ENCODE measurements around the gene INS.

INS gene

GRCh38 chr11:2149864-2150847, 10.9 kb downstream of the INS start:
- no peak for DNase-seq (ENCODE audit: extremely low read depth in 1 of 2, low read depth in 1 of 2)

- no peak for DNase-seq (ENCODE audit: extremely low read depth in 1 of 2, low read depth in 1 of 2)
Observed at GRCh38 chr11:2149460-2149859, 11.5 kb downstream of the INS start.

- DNase-seq (ENCODE audit: extremely low read depth in 1 of 2, low read depth in 1 of 2) = no peak
Observed at GRCh38 chr11:2148595-2148994, 12.4 kb downstream of the INS start.

- no peak for DNase-seq (ENCODE audit: extremely low read depth in 1 of 2, low read depth in 1 of 2)
Observed at GRCh38 chr11:2147391-2147790, 13.6 kb downstream of the INS start.

- DNase-seq (ENCODE audit: extremely low read depth in 1 of 2, low read depth in 1 of 2) = no peak
Observed at GRCh38 chr11:2146051-2146450, 15.0 kb downstream of the INS start.

- no peak for DNase-seq (ENCODE audit: extremely low read depth in 1 of 2, low read depth in 1 of 2)
Observed at GRCh38 chr11:2144544-2145248, 16.3 kb downstream of the INS start.

- no peak for DNase-seq (ENCODE audit: extremely low read depth in 1 of 2, low read depth in 1 of 2)
Observed at GRCh38 chr11:2143799-2144543, 17.0 kb downstream of the INS start.

GRCh38 chr11:2143477-2143798, 17.6 kb downstream of the INS start:
- no peak for DNase-seq (ENCODE audit: extremely low read depth in 1 of 2, low read depth in 1 of 2)

- no peak for DNase-seq (ENCODE audit: extremely low read depth in 1 of 2, low read depth in 1 of 2)
Observed at GRCh38 chr11:2142762-2143202, 18.2 kb downstream of the INS start.

GRCh38 chr11:2142300-2142759, 18.7 kb downstream of the INS start:
- no peak for DNase-seq (ENCODE audit: extremely low read depth in 1 of 2, low read depth in 1 of 2)

GRCh38 chr11:2140411-2141400, 20.3 kb downstream of the INS start:
- DNase-seq (ENCODE audit: extremely low read depth in 1 of 2, low read depth in 1 of 2) = no peak

- DNase-seq (ENCODE audit: extremely low read depth in 1 of 2, low read depth in 1 of 2) = no peak
Observed at GRCh38 chr11:2139621-2140337, 21.2 kb downstream of the INS start.

GRCh38 chr11:2139123-2139521, 21.9 kb downstream of the INS start, which contains the start of gene IGF2:
Gene IGF2, minus strand, starts transcription at chr11:2139389. Its CDS starts 3,866 bp downstream, at chr11:2135523.
- DNase-seq (ENCODE audit: extremely low read depth in 1 of 2, low read depth in 1 of 2) = no peak

GRCh38 chr11:2138431-2139122, 22.4 kb downstream of the INS start:
- no peak for DNase-seq (ENCODE audit: extremely low read depth in 1 of 2, low read depth in 1 of 2)

- no peak for DNase-seq (ENCODE audit: extremely low read depth in 1 of 2, low read depth in 1 of 2)
Observed at GRCh38 chr11:2138068-2138430, 23.0 kb downstream of the INS start.

GRCh38 chr11:2137202-2138067, 23.6 kb downstream of the INS start:
- DNase-seq (ENCODE audit: extremely low read depth in 1 of 2, low read depth in 1 of 2) = no peak

GRCh38 chr11:2136952-2137201, 24.1 kb downstream of the INS start:
- no peak for DNase-seq (ENCODE audit: extremely low read depth in 1 of 2, low read depth in 1 of 2)
